SU-DHL-6 (cell line): Measurements from ENCODE around the gene MOB3A.

Experiments used
- EZH2phosphoT487 ChIP-seq: fragments of 200-600 bp; sonication (generic), shearing (Covaris generic); conservative IDR thresholded peaks from 2 replicates; pipeline ENCODE4 v1.6.1; 2018; ENCODE audit warnings: mild to moderate bottlenecking, antibody characterized with exemption, low read length, moderate library complexity, mixed read lengths
- TF ChIP-seq, protein P1 (sequence below): fragments of 200-600 bp; sonication (generic); IDR thresholded peaks from one replicate; pipeline ENCODE4 v1.5.1; 2017; ENCODE audit warnings: antibody characterized with exemption, mild to moderate bottlenecking, low read length, moderate library complexity; ENCODE audit not compliant: insufficient read depth, poor library complexity, severe bottlenecking

GRCh38 chr19:2123682-2124387, 27.7 kb upstream of the MOB3A start:
- TF ChIP-seq, protein P1, sequence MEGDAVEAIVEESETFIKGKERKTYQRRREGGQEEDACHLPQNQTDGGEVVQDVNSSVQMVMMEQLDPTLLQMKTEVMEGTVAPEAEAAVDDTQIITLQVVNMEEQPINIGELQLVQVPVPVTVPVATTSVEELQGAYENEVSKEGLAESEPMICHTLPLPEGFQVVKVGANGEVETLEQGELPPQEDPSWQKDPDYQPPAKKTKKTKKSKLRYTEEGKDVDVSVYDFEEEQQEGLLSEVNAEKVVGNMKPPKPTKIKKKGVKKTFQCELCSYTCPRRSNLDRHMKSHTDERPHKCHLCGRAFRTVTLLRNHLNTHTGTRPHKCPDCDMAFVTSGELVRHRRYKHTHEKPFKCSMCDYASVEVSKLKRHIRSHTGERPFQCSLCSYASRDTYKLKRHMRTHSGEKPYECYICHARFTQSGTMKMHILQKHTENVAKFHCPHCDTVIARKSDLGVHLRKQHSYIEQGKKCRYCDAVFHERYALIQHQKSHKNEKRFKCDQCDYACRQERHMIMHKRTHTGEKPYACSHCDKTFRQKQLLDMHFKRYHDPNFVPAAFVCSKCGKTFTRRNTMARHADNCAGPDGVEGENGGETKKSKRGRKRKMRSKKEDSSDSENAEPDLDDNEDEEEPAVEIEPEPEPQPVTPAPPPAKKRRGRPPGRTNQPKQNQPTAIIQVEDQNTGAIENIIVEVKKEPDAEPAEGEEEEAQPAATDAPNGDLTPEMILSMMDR, result no peak
- no peak for TF ChIP-seq EZH2phosphoT487
